K562 (cell line): Measurements from ENCODE around the gene KIF9. TPM values are rescaled to one million over a fixed set of nuclear protein-coding genes. Genes with fewer than 3 reads are reported as not detected.

Source experiments
- CREM ChIP-seq: IDR thresholded peaks from 2 replicates; pipeline ENCODE4 v1.6.1; 2014; ENCODE audit warnings: antibody characterized with exemption, low read depth
- HDAC1 ChIP-seq, 2 experiments: fragments of 450-650 bp; IDR thresholded peaks; 2 replicates each; pipeline ENCODE4 v1.6.1; 2016 to 2017; ENCODE audit warnings: inconsistent platforms in 1 of 2, mild to moderate bottlenecking in 1 of 2, moderate library complexity in 1 of 2
- HLTF ChIP-seq: fragments of 450-650 bp; IDR thresholded peaks from 2 replicates; pipeline ENCODE4 v1.6.1; 2016
- ILK ChIP-seq: fragments of 450-650 bp; IDR thresholded peaks from 2 replicates; pipeline ENCODE4 v1.6.1; 2016; ENCODE audit warnings: missing genetic modification characterization, low read depth, mild to moderate bottlenecking, missing compliant biosample characterization, moderate library complexity, borderline replicate concordance
- IRF9 ChIP-seq: fragments of 450-650 bp; IDR thresholded peaks from 2 replicates; pipeline ENCODE4 v1.6.1; 2016; ENCODE audit warnings: missing biosample characterization, missing genetic modification characterization
- NKRF ChIP-seq: fragments of 450-650 bp; IDR thresholded peaks from 2 replicates; pipeline ENCODE4 v1.6.1; 2016; ENCODE audit warnings: borderline replicate concordance
- PATZ1 ChIP-seq: fragments of 250-450 bp; sonication (Bioruptor Pico); IDR thresholded peaks from 2 replicates; pipeline ENCODE4 v1.5.0; 2020; ENCODE audit warnings: mild to moderate bottlenecking, borderline replicate concordance
- PRDM10 ChIP-seq: fragments of 450-650 bp; IDR thresholded peaks from 2 replicates; pipeline ENCODE4 v1.6.1; 2018; ENCODE audit not compliant: partially characterized antibody
- RBM14 ChIP-seq: fragments of 200-400 bp; formaldehyde crosslinking; IDR thresholded peaks from 2 replicates; pipeline ENCODE4 v1.6.1; 2018; ENCODE audit warnings: low read depth, mild to moderate bottlenecking, low read length, moderate library complexity, borderline replicate concordance; ENCODE audit not compliant: insufficient read depth
- RNF2 ChIP-seq: sonication (generic); IDR thresholded peaks from 2 replicates; pipeline ENCODE4 v1.6.1; 2016
- RNF219 ChIP-seq: fragments of 250-450 bp; sonication (Bioruptor Pico); IDR thresholded peaks from 2 replicates; pipeline ENCODE4 v1.5.0; 2022; ENCODE audit warnings: mild to moderate bottlenecking
- SMARCA4 ChIP-seq: fragments of 450-650 bp; IDR thresholded peaks from 2 replicates; pipeline ENCODE4 v1.6.1; 2016
- TARDBP ChIP-seq: fragments of 450-650 bp; IDR thresholded peaks from 2 replicates; pipeline ENCODE4 v1.6.1; 2016
- VEZF1 ChIP-seq: fragments of 200-800 bp; sonication (Bioruptor generic); IDR thresholded peaks from 2 replicates; pipeline ENCODE4 v1.6.1; 2017; ENCODE audit warnings: missing genetic modification characterization, missing compliant biosample characterization
- ZNF551 ChIP-seq: fragments of 250-450 bp; sonication (Bioruptor Pico); IDR thresholded peaks from 2 replicates; pipeline ENCODE4 v1.5.0; 2021; ENCODE audit warnings: mild to moderate bottlenecking, moderate library complexity
- polyA plus RNA-seq, 8 experiments: library from polyadenylated mRNA; depleted of rRNA in 4 of 8; stranded (reverse) in 5 of 8; unstranded in 3 of 8; fragments of >200 nt; fragmentation: Nextera tagmentation in 2 of 8; fragmentation: Illumina TruSeq in 1 of 8; extraction: Ambion mirVana in 2 of 8; extraction: Trizol in 1 of 8; gene quantifications; 2 replicates each; pipeline versions ENCODE4 v1.2.1 to v1.2.3, GENCODE V29; 2011 to 2014; ENCODE audit warnings: inconsistent platforms in 1 of 8, missing spikeins in 1 of 8
- total RNA-seq, 7 experiments: library from RNA; depleted of rRNA in 6 of 7; stranded (reverse); fragments of >200 nt in 6 of 7; fragmentation: Illumina TruSeq in 2 of 7; extraction: Trizol in 2 of 7; gene quantifications; 2 replicates each; pipeline versions ENCODE4 v1.2.1 to v1.2.3, GENCODE V29; 2011 to 2021; ENCODE audit warnings: low replicate concordance in 1 of 7

Gene KIF9
- total and polyA plus RNA-seq, 9 of the 15 experiments (the other 6 are each of a cell fraction or from before 2014, with no cell fraction given): 16.9 to 56.9 (median 25.0) TPM

- TF ChIP-seq PATZ1: no peak
- TF ChIP-seq VEZF1 (CRISPR knock-in tag): peak; percentile 52; the same call in 1 of the 2 replicates
- peak; percentile 66 for TF ChIP-seq PRDM10
- TF ChIP-seq SMARCA4: peak; percentile 98
- peak in 1 of 2 experiments; percentile 87; a peak in 3 of 4 replicates for TF ChIP-seq HDAC1 (IDR thresholded peaks at IDR 0.05)
- no peak for TF ChIP-seq NKRF
- TF ChIP-seq HLTF: no peak
- peak; percentile 56; the same call in 1 of the 2 replicates for TF ChIP-seq RNF2
- no peak for TF ChIP-seq ILK
- no peak for TF ChIP-seq ZNF551 (CRISPR knock-in tag)
- peak; percentile 45; the same call in 1 of the 2 replicates for TF ChIP-seq CREM
- no peak for TF ChIP-seq IRF9 (tag)
- TF ChIP-seq TARDBP: 0 out of 2 replicates have a peak, but pooled peaks have one; percentile 27
- TF ChIP-seq RNF219 (CRISPR knock-in tag): no peak
- no peak for TF ChIP-seq RBM14
These were observed 32.6 kb upstream of the KIF9 start (continued) for GRCh38 chr3:47315069-47315647.
